Liver (tissue), 3 donors: Measurements from ENCODE around the gene STRADA.

Source experiments
- CTCF ChIP-seq: fragments of 150-350 bp; IDR thresholded peaks from 2 replicates; pipeline ENCODE4 v1.5.1; 2017; ENCODE audit warnings: improper control_type of control experiment, low read depth, low read length; ENCODE audit not compliant: missing input control
- FOXA1 ChIP-seq: IDR thresholded peaks from 2 replicates; pipeline ENCODE4 v1.6.1; 2016; ENCODE audit warnings: antibody characterized with exemption
- GABPA ChIP-seq, 2 donors: IDR thresholded peaks in 1 of 2; conservative IDR thresholded peaks in 1 of 2; 2 replicates each; pipeline ENCODE4 v1.6.1; 2016; ENCODE audit warnings: antibody characterized with exemption in 2 of 2, mild to moderate bottlenecking in 1 of 2, moderate library complexity in 1 of 2
- NR2F2 ChIP-seq: IDR thresholded peaks from 2 replicates; pipeline ENCODE4 v1.6.1; 2016; ENCODE audit warnings: antibody characterized with exemption
- RAD21 ChIP-seq, 2 donors: IDR thresholded peaks; 2 replicates each; pipeline ENCODE4 v1.6.1; 2016; ENCODE audit warnings: antibody characterized with exemption in 2 of 2, mild to moderate bottlenecking in 2 of 2
- TAF1 ChIP-seq: conservative IDR thresholded peaks from 2 replicates; pipeline ENCODE4 v1.6.1; 2016; ENCODE audit warnings: antibody characterized with exemption, mild to moderate bottlenecking
- YY1 ChIP-seq: IDR thresholded peaks from 2 replicates; pipeline ENCODE4 v1.6.1; 2016; ENCODE audit warnings: antibody characterized with exemption, mild to moderate bottlenecking
- ZBTB33 ChIP-seq: IDR thresholded peaks from 2 replicates; pipeline ENCODE4 v1.6.1; 2016; ENCODE audit warnings: antibody characterized with exemption
- donor health status: healthy.
- donor health status: healthy.

- TF ChIP-seq GABPA (IDR thresholded peaks at IDR 0.05 in 1 of 2, conservative IDR thresholded peaks at IDR 0.05 in 1 of 2), result no peak
- TF ChIP-seq YY1, result no peak
- no peak for TF ChIP-seq CTCF
- TF ChIP-seq FOXA1, result no peak
- no peak for TF ChIP-seq RAD21 (IDR thresholded peaks at IDR 0.05)
- TF ChIP-seq TAF1, result no peak
- TF ChIP-seq NR2F2, result no peak
- no peak for TF ChIP-seq ZBTB33
Measured at GRCh38 chr17:63685578-63685977, 56.0 kb downstream of the STRADA start.
